Calu3 (cell line): Measurements from ENCODE around the gene SYCN. TPM values are rescaled to one million over a fixed set of nuclear protein-coding genes. Genes with fewer than 3 reads are reported as not detected.

Experiments used
- BruUV-seq: library from RNA; stranded (reverse); fragments of 400-500 nt; replicated peaks from 2 replicates; lab custom pipeline; 2021; lab: Mats Ljungman, UMichigan
- CTCF ChIA-PET: fragments of 300-600 bp; sonication (Branson Sonifier 250); formaldehyde crosslinking; loops from one replicate; lab custom pipeline; 2022; ENCODE audit warnings: antibody characterized with exemption; lab: Charles Lee
- DNase-seq: peaks from one replicate; pipeline ENCODE4 v3.0.0; 2022
- H3K27ac Mint-ChIP-seq: one replicate; pipeline ENCODE4 v1.8.0; 2022; ENCODE audit warnings: mixed read lengths; ENCODE audit not compliant: unreplicated experiment
- H3K27me3 Mint-ChIP-seq: one replicate; pipeline ENCODE4 v1.8.0; 2022; ENCODE audit warnings: mixed read lengths; ENCODE audit not compliant: unreplicated experiment
- H3K36me3 Mint-ChIP-seq: one replicate; pipeline ENCODE4 v1.8.0; 2022; ENCODE audit warnings: mild to moderate bottlenecking, moderate library complexity, mixed read lengths; ENCODE audit not compliant: insufficient read depth, unreplicated experiment
- H3K4me1 Mint-ChIP-seq: one replicate; pipeline ENCODE4 v1.8.0; 2022; ENCODE audit warnings: mild to moderate bottlenecking, low read depth, mixed read lengths; ENCODE audit not compliant: unreplicated experiment
- H3K4me3 Mint-ChIP-seq: one replicate; pipeline ENCODE4 v1.8.0; 2022; ENCODE audit warnings: mild to moderate bottlenecking, low read depth, moderate library complexity, mixed read lengths; ENCODE audit not compliant: unreplicated experiment
- H3K9me3 Mint-ChIP-seq: one replicate; pipeline ENCODE4 v1.8.0; 2022; ENCODE audit warnings: low read depth, mixed read lengths; ENCODE audit not compliant: unreplicated experiment
- CTCF ChIP-seq: fragments of 200-600 bp; IDR thresholded peaks from one replicate; pipeline ENCODE4 v1.8.0; 2022; ENCODE audit warnings: antibody characterized with exemption; ENCODE audit not compliant: unreplicated experiment
- intact Hi-C: fragments of 100-400 bp; cut with micrococcal nuclease; formaldehyde crosslinking; loops from one replicate; pipeline ENCODE4 v1.10.0; 2022; ENCODE audit not compliant: unreplicated experiment
- total RNA-seq: library from RNA; stranded (reverse); gene quantifications from 2 replicates; pipeline ENCODE4 v1.2.3, GENCODE V29; 2022

The SYCN gene
- total RNA-seq, 1 experiment from 2014 or later = not detected

DNA sequence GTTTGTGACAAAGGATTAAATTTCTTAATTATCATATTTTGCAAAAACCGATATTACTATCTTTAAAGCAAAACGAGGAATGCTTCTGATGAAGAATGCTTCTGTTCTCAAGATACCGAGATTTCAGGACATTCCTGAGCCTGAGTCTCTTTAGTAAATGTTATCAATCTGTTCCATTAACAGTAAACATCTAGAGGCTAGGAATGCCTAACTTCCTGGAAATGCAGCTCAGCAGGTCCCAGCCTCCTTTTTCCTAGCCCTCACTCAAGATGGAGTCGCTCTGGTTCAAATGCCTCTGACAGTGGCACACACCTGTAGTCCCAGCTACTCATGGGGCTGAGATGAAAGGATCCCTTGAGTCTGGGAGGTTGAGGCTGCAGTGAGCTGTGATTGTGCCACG lies 47.0 kb upstream of the SYCN start:
- Mint-ChIP-seq H3K36me3 (no peaks in the 10 kb centered on the region), H3K27ac (no peak overlapping the region), H3K4me1 (no peaks in the 10 kb centered on the region), H3K27me3 (peaks cover 74% of the 10 kb centered on the region), H3K9me3 (no peaks in the 10 kb centered on the region), H3K4me3 (no peak overlapping the region)
- no peak for DNase-seq
- CTCF ChIA-PET = interaction anchor here (0.7 kb wide), 1 partner anchor 1035 kb away, joined by 8 read pairs; no protein-coding TSS in a partner anchor
- BruUV-seq = no TSS peak
- intact Hi-C loops = no loop called here
- TF ChIP-seq CTCF = no peak

- no peak for DNase-seq
- no peaks in the 10 kb centered on the region for H3K4me1 Mint-ChIP-seq
- H3K4me3 Mint-ChIP-seq = no peak within 1 kb of the TSS
- no peaks in the 10 kb centered on the region for H3K36me3 Mint-ChIP-seq
- BruUV-seq = no TSS peak
- H3K9me3 Mint-ChIP-seq = no peaks in the 10 kb centered on the region
- H3K27me3 Mint-ChIP-seq = peaks cover 82% of the 10 kb centered on the region
- CTCF ChIA-PET = no interaction called here
- H3K27ac Mint-ChIP-seq = no peak within 1 kb of the TSS
- intact Hi-C loops = no loop called here
- no peak for TF ChIP-seq CTCF
Measured at GRCh38 chr19:39248806-39249205, 44.7 kb upstream of the SYCN start, which contains the start of gene IFNL4. Gene IFNL4, minus strand, starts transcription at chr19:39248856.

GRCh38 chr19:39247701-39248664 lies 43.9 kb upstream of the SYCN start:
- DNase-seq = no peak
- CTCF ChIA-PET = interaction anchor here (0.7 kb wide), 1 partner anchor 10 kb away, joined by 5 read pairs; no protein-coding TSS in a partner anchor

More at GRCh38 chr19:39247701-39248664, 43.9 kb upstream of the SYCN start:
- Mint-ChIP-seq H3K27ac (no peak overlapping the region), H3K9me3 (no peaks in the 10 kb centered on the region), H3K4me1 (no peaks in the 10 kb centered on the region), H3K27me3 (peaks cover 81% of the 10 kb centered on the region), H3K4me3 (no peak overlapping the region), H3K36me3 (no peaks in the 10 kb centered on the region)
- BruUV-seq = no TSS peak
- intact Hi-C loops = no loop called here
- no peak for TF ChIP-seq CTCF
